Activated CD4-positive, alpha-beta T cell treated with anti-CD3 and anti-CD28 coated beads, Interleukin-2, amount 10 ng/mL, durations not matched to agents 7 days and 5 days (primary cell): Measurements from ENCODE around the gene EEFSEC. TPM values are rescaled to one million over a fixed set of nuclear protein-coding genes. Genes with fewer than 3 reads are reported as not detected.

Experiments used
- CTCF ChIA-PET: fragments of 350-600 bp; sonication (Branson Sonifier 250); formaldehyde crosslinking; loops from one replicate; lab custom pipeline; 2021; ENCODE audit warnings: antibody characterized with exemption; lab: Charles Lee
- POLR2A ChIA-PET: fragments of 350-600 bp; sonication (Branson Sonifier 250); formaldehyde crosslinking; loops from one replicate; lab custom pipeline; 2021; ENCODE audit warnings: antibody characterized with exemption; lab: Charles Lee
- DNase-seq: peaks from one replicate; pipeline ENCODE4 v3.0.0-alpha.2; 2020
- H3K27ac Mint-ChIP-seq: one replicate; pipeline ENCODE4 v1.8.0; 2021; ENCODE audit warnings: mild to moderate bottlenecking, moderate library complexity, mixed read lengths
- H3K27me3 Mint-ChIP-seq: one replicate; pipeline ENCODE4 v1.8.0; 2021; ENCODE audit warnings: mixed read lengths
- H3K36me3 Mint-ChIP-seq: one replicate; pipeline ENCODE4 v1.8.0; 2021; ENCODE audit warnings: low read depth, mixed read lengths
- H3K4me1 Mint-ChIP-seq: one replicate; pipeline ENCODE4 v1.8.0; 2021; ENCODE audit warnings: mixed read lengths
- H3K4me3 Mint-ChIP-seq: one replicate; pipeline ENCODE4 v1.8.0; 2021; ENCODE audit warnings: mild to moderate bottlenecking, moderate library complexity, mixed read lengths
- H3K9me3 Mint-ChIP-seq: one replicate; pipeline ENCODE4 v1.8.0; 2021; ENCODE audit warnings: mixed read lengths
- total RNA-seq, 2 experiments: library from RNA; stranded (reverse); gene quantifications; one replicate each; pipeline ENCODE4 v1.2.3, GENCODE V29; 2021

Gene EEFSEC
- total RNA-seq, 2 experiments from 2014 or later = 16.6 to 17.1 TPM

DNA sequence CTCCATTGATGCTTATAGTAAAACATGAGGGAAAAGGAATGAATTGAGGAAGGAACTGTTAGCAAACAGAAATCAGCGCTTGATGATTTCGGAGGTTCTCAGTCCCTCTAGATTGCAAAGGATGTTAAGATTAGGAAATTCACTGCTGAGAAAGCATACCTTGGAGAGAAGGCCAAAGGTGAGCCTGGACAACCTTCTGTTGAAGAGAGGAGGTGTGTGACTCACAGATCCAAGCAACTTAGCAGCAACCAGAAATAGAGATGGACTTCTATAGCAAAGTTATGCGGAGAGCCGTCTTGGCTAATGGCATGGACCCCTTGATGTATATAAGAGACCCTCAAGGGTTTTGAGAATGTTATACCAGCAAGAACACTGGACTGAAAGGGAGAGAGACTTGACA is 114.3 kb downstream of the EEFSEC start:
- H3K36me3 Mint-ChIP-seq = peaks cover 2% of the 10 kb centered on the region
- H3K9me3 Mint-ChIP-seq = no peaks in the 10 kb centered on the region
- no peaks in the 10 kb centered on the region for H3K4me1 Mint-ChIP-seq
- CTCF ChIA-PET = no interaction called here
- no peaks in the 10 kb centered on the region for H3K27me3 Mint-ChIP-seq
- POLR2A ChIA-PET = no interaction called here
- H3K27ac Mint-ChIP-seq = no peak overlapping the region
- no peak for DNase-seq
- no peak overlapping the region for H3K4me3 Mint-ChIP-seq

- no peak overlapping the region for H3K27ac Mint-ChIP-seq
These were observed 115.9 kb downstream of the EEFSEC start for GRCh38 chr3:128269006-128269775.

DNA sequence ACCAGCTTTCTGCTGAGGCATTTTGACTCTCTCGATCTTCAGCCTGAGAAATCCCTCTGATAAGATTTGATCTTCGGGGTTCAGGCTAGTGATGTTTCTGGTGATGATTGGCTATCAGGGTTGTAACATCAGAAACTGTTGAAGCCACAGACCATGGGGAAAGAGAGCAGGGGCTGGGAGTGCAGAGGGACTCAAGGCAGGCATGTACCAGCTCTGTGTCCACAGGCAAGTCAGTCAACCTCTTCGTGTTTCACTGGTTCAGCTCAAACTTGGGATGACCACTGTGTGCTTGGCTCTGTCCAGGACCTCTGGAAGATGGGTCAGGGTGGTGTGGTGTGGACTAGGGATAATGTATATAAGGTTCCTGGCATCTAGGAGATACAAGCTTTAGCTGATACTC is 116.5 kb downstream of the EEFSEC start:
- Mint-ChIP-seq H3K9me3 (no peaks in the 10 kb centered on the region), H3K36me3 (no peaks in the 10 kb centered on the region), H3K4me3 (no peak overlapping the region), H3K27me3 (no peaks in the 10 kb centered on the region), H3K27ac (no peak overlapping the region), H3K4me1 (no peaks in the 10 kb centered on the region)
- ChIA-PET POLR2A (interaction anchor here (0.7 kb wide), 1 partner anchor 51 kb away, joined by 3 read pairs; no protein-coding TSS in a partner anchor), CTCF (interaction anchor here (1.2 kb wide), 1 partner anchor 39 kb away, joined by 3 read pairs; no protein-coding TSS in a partner anchor)
- DNase-seq = no peak

More at GRCh38 chr3:128269006-128269775, 115.9 kb downstream of the EEFSEC start:
- Mint-ChIP-seq H3K36me3 (no peaks in the 10 kb centered on the region), H3K4me1 (no peaks in the 10 kb centered on the region), H3K27me3 (no peaks in the 10 kb centered on the region), H3K4me3 (no peak overlapping the region), H3K9me3 (no peaks in the 10 kb centered on the region)
- DNase-seq = no peak
- CTCF ChIA-PET = interaction anchor here (1.2 kb wide), 1 partner anchor 39 kb away, joined by 3 read pairs; no protein-coding TSS in a partner anchor
- POLR2A ChIA-PET = no interaction called here

DNA sequence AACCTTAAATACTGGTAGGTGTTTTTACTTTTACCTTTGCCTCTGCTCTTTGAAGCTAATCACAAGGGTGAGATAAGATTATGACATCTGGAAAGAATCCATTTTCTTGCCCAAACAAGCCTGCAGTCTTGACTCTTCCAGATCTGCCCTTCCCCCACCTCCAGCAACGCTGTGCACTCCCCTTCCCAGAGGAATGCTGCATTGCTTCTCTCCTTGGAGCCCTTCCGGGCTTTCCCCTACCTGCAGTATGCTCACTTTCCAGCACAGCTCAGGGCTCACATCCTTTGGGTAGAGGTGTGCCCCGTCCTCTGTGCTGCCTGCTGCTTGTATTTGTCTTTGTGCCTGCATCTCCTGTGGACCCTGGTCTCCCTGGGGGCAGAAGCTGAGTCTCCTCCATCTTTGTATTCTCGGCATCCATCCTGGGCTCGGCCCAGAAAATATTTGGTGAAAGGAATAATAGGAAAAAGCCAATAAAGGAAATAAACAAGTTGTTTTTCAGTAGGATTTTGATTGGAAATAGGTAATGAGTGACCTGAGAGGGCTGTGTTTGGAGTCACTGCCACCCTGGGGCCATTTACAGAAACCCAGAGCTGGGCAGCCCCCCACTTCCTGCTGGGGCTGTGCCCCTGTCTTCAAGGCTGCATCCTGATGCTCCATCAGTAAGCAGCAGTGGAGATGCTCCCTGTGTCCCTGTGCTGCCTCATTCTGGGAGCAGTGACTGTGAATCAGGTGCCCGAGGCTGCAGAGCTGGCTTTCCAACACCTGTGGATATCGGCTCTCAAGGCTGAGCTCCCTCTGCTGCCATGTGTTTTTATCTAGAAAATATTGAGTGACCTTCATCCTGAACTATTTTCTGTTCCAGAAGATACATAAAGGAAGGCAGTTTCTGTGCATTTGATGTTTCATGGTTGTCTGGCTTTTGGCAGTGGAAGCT is 117.5 kb downstream of the EEFSEC start:
- POLR2A ChIA-PET = no interaction called here
- H3K27me3 Mint-ChIP-seq = no peaks in the 10 kb centered on the region
- no peak for DNase-seq
- H3K36me3 Mint-ChIP-seq = no peaks in the 10 kb centered on the region
- H3K27ac Mint-ChIP-seq = no peak overlapping the region
- no peaks in the 10 kb centered on the region for H3K9me3 Mint-ChIP-seq
- H3K4me3 Mint-ChIP-seq = no peak overlapping the region
- CTCF ChIA-PET = interaction anchor here (1.2 kb wide), 1 partner anchor 37 kb away, joined by 3 read pairs; no protein-coding TSS in a partner anchor
- H3K4me1 Mint-ChIP-seq = no peaks in the 10 kb centered on the region

- ChIA-PET POLR2A (no interaction called here), CTCF (interaction anchor here (0.6 kb wide), 1 partner anchor 76 kb away, joined by 3 read pairs; no protein-coding TSS in a partner anchor)
- Mint-ChIP-seq H3K27ac (no peak overlapping the region), H3K4me3 (no peak overlapping the region), H3K36me3 (no peaks in the 10 kb centered on the region), H3K27me3 (no peaks in the 10 kb centered on the region), H3K4me1 (no peaks in the 10 kb centered on the region), H3K9me3 (no peaks in the 10 kb centered on the region)
- DNase-seq = no peak
These were observed 118.5 kb downstream of the EEFSEC start for GRCh38 chr3:128271536-128272332.

DNA sequence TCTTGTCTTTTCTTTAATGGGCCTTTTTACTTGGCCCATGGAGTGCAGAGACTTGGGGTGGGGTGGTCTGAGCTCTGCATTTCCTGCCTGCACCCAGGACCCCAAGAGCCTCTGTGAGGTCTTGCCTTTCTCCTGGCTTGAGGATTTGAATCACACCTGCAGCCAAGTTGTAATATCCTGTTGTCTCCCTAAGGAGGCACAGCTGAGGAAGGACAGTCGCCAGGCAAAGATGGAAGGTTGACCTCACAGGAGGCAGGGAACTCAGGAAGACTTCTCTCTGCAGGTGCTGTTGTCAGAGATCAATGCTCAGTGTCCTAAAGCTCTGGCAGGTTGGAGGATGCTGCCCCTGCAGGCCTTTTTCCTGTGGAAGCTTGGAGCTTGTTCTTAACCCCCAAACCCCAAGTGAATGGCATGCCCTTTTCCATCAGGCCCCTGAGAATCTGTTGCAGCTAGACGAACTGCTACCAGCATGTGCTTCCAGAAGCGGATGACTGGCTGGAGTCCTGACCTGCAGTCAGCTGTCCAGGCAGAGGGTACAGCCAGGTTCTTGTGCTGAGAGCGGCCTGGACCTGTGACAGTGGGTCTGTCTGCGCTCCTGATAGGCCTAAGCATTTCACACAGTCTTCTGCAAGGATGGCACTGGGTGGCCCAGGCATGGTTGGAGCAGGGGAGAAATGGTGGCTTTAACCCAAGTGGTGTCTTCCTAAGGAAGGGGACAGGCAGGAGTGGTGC is 120.0 kb downstream of the EEFSEC start:
- Mint-ChIP-seq H3K36me3 (no peaks in the 10 kb centered on the region), H3K4me1 (no peaks in the 10 kb centered on the region), H3K4me3 (no peak overlapping the region), H3K27me3 (no peaks in the 10 kb centered on the region), H3K9me3 (no peaks in the 10 kb centered on the region), H3K27ac (no peak overlapping the region)
- CTCF ChIA-PET = interaction anchor here (0.9 to 1.1 kb wide), 3 partner anchors 9 to 450 kb away, joined by 3 to 4 read pairs (median 3); no protein-coding TSS in a partner anchor
- DNase-seq = no peak
- POLR2A ChIA-PET = no interaction called here

DNA sequence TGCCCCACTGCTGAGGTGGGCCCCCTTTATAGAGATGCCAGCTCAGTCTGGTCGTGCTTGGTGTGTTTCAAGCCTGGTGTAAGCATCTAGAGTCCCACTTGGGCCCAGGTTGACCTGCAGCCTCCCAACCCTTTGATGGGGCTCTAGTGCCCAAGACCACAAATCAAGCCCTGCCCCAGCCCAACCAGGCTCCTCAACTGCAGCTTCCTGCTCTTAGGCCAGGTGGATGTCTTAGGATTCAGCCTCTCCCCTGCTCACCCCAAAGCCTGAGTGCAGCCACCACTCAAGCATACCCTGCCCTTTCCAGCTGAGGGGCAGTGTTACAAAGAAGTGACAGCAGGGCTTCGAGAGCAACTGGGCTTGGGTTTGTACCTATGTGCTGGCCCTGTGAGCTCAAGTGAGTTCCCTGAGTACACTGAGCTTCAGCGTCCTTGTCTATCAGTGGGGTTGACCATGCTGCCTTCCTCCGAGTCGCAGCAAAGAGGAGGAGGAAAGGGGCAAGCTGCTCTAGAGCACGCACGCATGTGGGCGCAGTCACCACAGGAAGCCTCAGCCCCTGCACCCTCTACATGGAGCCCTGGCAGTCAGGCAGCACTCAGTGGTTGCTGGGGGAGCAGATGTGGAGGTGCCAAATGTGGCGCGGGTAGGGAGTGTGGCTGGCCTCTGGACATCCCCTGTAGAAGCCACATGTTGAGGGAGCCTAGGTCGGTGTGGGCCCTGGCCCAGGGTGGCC is 120.7 kb downstream of the EEFSEC start:
- no peak overlapping the region for H3K4me3 Mint-ChIP-seq
- no peaks in the 10 kb centered on the region for H3K4me1 Mint-ChIP-seq
- no peaks in the 10 kb centered on the region for H3K27me3 Mint-ChIP-seq
- no peak overlapping the region for H3K27ac Mint-ChIP-seq
- ChIA-PET CTCF (interaction anchor here (1.0 kb wide), 1 partner anchor 451 kb away, joined by 3 read pairs; no protein-coding TSS in a partner anchor), POLR2A (no interaction called here)
- DNase-seq = no peak
- no peaks in the 10 kb centered on the region for H3K36me3 Mint-ChIP-seq
- H3K9me3 Mint-ChIP-seq = no peaks in the 10 kb centered on the region

DNA sequence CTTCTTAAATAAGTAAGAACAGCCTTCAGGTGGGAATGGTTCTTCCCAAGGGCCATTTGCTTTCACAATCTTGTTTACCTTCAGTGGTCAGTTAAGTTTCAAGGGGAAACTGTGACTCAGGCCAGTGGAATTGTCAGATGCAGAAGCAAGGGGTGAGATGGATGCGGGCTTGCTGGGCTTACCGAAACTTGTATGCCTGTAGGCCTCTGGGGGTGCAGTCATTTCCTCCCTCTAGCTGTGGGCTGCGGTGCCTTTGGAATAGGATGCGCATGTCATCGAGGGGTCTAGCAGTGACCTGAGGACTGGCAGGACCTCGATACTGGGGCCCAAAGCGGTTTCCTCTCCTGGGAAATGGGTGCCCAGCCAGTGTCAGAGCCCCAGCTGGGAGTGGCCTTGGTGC is 121.6 kb downstream of the EEFSEC start:
- Mint-ChIP-seq H3K4me1 (no peaks in the 10 kb centered on the region), H3K27me3 (no peaks in the 10 kb centered on the region), H3K27ac (no peak overlapping the region), H3K36me3 (no peaks in the 10 kb centered on the region), H3K9me3 (no peaks in the 10 kb centered on the region), H3K4me3 (no peak overlapping the region)
- DNase-seq = no peak
- CTCF ChIA-PET = no interaction called here
- POLR2A ChIA-PET = no interaction called here

DNA sequence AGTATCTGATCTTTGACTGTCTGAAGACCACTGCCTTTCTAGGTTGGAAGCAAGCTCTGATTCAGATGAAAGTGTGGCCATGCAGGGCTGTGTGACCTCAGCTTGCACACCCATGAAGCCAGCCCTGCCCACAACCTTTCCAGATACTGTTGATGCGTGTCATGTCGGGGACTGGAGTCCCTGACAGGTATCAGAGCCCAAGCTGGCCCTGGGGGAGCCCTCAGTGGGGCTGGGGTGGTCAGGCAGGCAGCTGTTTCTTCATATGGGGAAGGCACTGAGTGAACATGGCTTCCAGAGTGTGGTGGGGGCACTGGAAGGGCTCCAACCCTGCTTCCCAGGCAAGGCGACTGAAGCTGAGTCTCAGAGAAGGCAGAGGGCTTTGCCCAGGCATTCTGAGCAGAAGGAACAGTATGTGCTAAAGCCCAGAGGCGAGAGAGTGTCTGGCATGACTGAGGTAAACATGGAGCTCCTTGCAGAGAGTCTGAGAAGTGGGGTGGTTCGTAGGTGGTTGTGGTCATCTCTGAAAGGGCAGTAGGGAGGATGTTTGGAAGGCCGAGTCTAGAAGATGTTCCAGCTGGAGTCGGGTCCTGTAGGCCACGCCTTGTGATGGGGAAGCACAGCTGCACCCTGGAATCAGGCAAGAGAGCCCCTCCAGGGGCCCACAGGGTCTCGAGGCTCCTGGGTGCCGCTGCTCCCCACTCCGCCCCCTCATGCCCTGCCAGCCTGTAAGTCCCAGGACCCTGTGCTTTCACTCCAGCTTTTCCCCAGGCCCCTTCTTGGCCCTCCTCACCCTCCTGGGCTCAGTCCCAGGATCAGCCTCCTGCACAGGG is 122.2 kb downstream of the EEFSEC start:
- POLR2A ChIA-PET = no interaction called here
- no peaks in the 10 kb centered on the region for H3K9me3 Mint-ChIP-seq
- H3K27me3 Mint-ChIP-seq = no peaks in the 10 kb centered on the region
- no peak overlapping the region for H3K4me3 Mint-ChIP-seq
- CTCF ChIA-PET = interaction anchor here (0.8 to 1.3 kb wide), 2 partner anchors 9 kb away, joined by 3 to 5 read pairs; no protein-coding TSS in a partner anchor
- no peaks in the 10 kb centered on the region for H3K4me1 Mint-ChIP-seq
- no peak for DNase-seq
- H3K27ac Mint-ChIP-seq = no peak overlapping the region
- H3K36me3 Mint-ChIP-seq = no peaks in the 10 kb centered on the region

GRCh38 chr3:128276146-128276435 is 122.8 kb downstream of the EEFSEC start:
- ChIA-PET CTCF (interaction anchor here (0.8 to 1.3 kb wide), 2 partner anchors 9 kb away, joined by 3 to 5 read pairs; no protein-coding TSS in a partner anchor), POLR2A (no interaction called here)
- Mint-ChIP-seq H3K9me3 (no peaks in the 10 kb centered on the region), H3K27me3 (no peaks in the 10 kb centered on the region), H3K4me3 (no peak overlapping the region), H3K4me1 (no peaks in the 10 kb centered on the region), H3K27ac (no peak overlapping the region), H3K36me3 (no peaks in the 10 kb centered on the region)
- DNase-seq = no peak
